Left ventricle myocardium superior (tissue), 1 donor: ENCODE measurements around the gene MAPK1. TPM values are rescaled to one million over a fixed set of nuclear protein-coding genes. Genes with fewer than 3 reads are reported as not detected.
A peak's percentile ranks its signal among the peaks of the same experiment; 100 is the strongest.
"Not testable (repeated sequence)": the region's sequence is repeated elsewhere in the genome, so short reads cannot be mapped to it uniquely, and the experiment has no call there.

Experiments
- ATAC-seq: fragments of 200-7000 bp; cut with Tn5 transposase; one replicate; pipeline ENCODE4 v1.9.1; 2020; ENCODE audit warnings: mild to moderate bottlenecking, moderate library complexity
- DNase-seq: peaks from one replicate; pipeline ENCODE4 v3.0.0-alpha.2; 2020
- intact Hi-C: fragments of 100-400 bp; cut with micrococcal nuclease; formaldehyde crosslinking; loops from one replicate; pipeline ENCODE4 v1.11.0; 2022
- total RNA-seq: library from RNA; stranded (reverse); fragmentation: NEBNext Ultra II Directional; extraction: Animal tissue kit (Norgen Biotek cat#: 25700); gene quantifications from one replicate; pipeline ENCODE4 v1.2.1, GENCODE V29; 2021
- donor health status: DM: no; HTN: yes; CAD: no; lungs with severe emphysema.

MAPK1 gene
- total RNA-seq, 1 donor from 2014 or later = 80.5 TPM

DNA sequence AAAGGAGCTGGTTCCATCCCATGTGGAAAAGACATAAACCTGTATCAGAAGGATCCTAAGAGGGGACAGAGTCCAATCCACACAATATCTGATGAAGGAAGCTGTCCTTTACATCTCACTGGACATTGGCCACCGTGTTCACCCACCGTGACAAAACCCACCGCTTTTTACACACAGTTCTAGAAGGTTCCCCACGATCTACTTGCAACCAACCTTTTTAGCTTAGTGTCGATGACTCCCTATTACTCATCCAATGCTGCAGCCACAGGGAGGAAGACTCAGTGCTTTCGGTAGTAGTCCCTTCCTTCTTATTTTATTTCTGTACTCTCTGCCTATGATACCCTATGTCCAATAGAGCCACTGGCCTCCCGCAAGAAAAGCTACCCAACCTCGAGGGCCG lies 65.4 kb downstream of the MAPK1 start:
- ATAC-seq = no peak
- no peak for DNase-seq
- intact Hi-C loops = no loop called here

DNA sequence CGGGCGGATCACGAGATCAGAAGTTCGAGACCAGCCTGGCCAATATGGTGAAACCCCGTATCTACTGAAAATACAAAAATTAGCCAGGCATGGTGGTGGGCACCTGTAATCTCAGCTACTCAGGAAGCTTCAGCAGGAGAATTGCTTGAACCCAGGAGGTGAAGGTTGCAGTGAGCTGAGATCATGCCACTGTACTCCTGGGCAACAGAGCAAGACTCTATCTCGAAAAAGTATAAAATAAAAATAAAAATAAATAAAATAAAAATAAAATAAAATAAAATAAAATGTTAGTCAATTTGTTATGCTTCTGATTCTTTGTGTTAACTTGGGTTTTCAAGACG lies 66.2 kb downstream of the MAPK1 start:
- ATAC-seq, intact Hi-C loops, DNase-seq: not testable (repeated sequence)

- DNase-seq (no peak), ATAC-seq (no peak)
- intact Hi-C loops = no loop called here
Observed at GRCh38 chr22:21800552-21801303, 66.7 kb downstream of the MAPK1 start.

GRCh38 chr22:21797444-21798221 lies 69.8 kb downstream of the MAPK1 start:
- no peak for DNase-seq
- intact Hi-C loops = loop anchor here (10.0 kb wide), 1 partner anchor 57 kb away; no protein-coding TSS in a partner anchor
- ATAC-seq = peak; percentile 62

GRCh38 chr22:21796863-21797262 lies 70.6 kb downstream of the MAPK1 start:
- intact Hi-C loops = loop anchor here (10.0 kb wide), 1 partner anchor 58 kb away; no protein-coding TSS in a partner anchor
- DNase-seq = no peak
- peak; percentile 79 for ATAC-seq

DNA sequence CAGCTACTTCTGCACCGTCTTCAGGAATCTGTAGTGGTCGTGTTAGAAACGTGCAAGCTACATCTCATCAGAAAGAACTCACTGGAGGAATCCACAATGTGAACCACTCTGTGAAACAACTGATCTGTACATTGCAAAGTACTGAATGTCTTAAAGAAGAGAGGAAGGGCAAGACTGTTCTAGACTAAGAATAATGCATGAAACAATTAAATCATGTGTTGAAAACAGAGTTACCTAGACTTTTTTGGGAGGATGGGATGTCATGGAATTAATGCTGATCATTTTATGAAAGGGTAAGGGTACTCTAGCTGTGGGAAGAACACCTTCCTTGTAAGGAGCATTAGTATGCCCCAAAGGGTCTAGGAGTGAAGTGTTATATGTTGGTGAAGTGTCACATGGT lies 71.2 kb downstream of the MAPK1 start:
- intact Hi-C loops = loop anchor here (10.0 kb wide), 1 partner anchor 59 kb away; no protein-coding TSS in a partner anchor
- ATAC-seq (no peak), DNase-seq (no peak)

DNA sequence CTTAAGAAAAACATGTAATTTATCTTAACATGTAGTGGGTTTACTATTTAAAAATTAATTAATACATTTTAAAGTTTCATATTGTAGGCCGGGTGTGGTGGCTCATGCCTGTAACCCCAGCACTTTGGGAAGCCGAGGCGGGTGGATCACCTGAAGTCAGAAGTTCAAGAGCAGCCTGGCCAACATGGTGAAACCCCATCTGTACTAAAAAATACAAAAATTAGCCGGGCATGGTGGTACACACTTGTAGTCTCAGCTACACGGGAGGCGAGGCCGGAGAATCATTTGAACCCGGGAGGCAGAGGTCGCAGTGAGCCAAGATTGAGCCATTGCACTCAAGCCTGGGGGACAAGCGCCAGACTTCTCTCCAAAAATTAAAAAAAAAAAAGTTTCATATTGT lies 73.7 kb downstream of the MAPK1 start:
- DNase-seq, ATAC-seq: not testable (repeated sequence)
- intact Hi-C loops = loop anchor here (10.0 kb wide), 1 partner anchor 61 kb away; no protein-coding TSS in a partner anchor

- intact Hi-C loops = loop anchor here (10.0 kb wide), 1 partner anchor 63 kb away; no protein-coding TSS in a partner anchor
- DNase-seq (no peak), ATAC-seq (no peak)
Observed at GRCh38 chr22:21791635-21792625, 75.5 kb downstream of the MAPK1 start.

DNA sequence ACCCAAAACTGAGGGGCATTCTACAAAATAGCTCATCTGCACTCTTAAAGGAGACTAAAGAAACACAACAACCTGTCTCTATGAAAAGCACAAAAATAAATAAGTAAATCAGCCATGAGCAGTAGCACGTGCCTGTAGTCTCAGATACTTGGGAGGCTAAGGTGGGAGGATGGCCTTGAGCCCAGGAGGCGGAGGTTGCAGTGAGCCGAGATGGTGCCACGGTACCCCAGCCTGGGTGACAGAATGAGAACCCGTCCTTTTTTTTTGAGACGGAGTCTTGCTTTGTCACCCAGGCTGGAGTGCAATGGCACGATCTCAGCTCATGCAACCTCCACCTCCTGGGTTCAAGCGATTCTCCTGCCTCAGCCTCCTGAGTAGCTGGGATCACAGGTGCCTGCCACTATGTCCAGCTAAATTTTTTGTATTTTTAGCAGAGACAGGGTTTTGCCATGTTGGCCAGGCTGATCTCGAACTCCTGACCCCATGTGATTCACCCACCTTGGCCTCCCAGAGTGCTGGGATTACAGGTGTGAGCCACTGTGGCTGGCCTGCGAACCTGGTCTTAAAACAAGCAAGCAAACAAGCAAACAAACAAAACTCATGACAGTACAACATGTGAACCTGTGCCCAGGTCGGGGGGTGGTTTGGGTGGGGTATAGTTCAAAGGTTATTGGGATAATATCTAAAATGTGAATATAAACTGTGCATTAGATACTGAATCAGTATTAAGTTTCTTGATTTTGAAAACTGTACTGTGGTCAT lies 76.4 kb downstream of the MAPK1 start:
- intact Hi-C loops = loop anchor here (10.0 kb wide), 1 partner anchor 64 kb away; no protein-coding TSS in a partner anchor
- not testable (repeated sequence) for ATAC-seq, DNase-seq

DNA sequence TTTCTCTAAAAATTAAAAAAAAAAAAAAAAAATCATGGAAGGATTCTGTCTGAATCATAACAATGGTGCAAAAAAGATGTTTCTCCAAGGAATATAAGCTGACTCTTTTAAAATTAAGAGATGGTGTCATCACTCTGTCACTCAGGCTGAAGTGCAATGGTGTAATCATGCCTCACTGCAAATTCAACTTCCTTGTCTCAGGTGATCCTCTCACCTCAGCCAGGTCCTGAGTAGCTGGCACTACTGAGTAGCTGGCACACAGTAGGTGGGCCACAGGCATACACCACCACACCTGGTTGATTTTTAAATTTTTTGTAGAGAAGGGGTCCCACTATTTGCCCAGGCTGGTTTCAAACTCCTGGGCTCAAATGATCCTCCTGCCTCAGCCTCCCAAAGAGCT lies 77.1 kb downstream of the MAPK1 start:
- intact Hi-C loops = loop anchor here (10.0 kb wide), 1 partner anchor 64 kb away; no protein-coding TSS in a partner anchor
- ATAC-seq (no peak), DNase-seq (no peak)

- DNase-seq, intact Hi-C loops, ATAC-seq: not testable (repeated sequence)
Observed at GRCh38 chr22:21787565-21787964, 79.9 kb downstream of the MAPK1 start.

- DNase-seq (no peak), ATAC-seq (no peak)
- intact Hi-C loops = no loop called here
Observed at GRCh38 chr22:21780259-21780658, 87.2 kb downstream of the MAPK1 start.

GRCh38 chr22:21779444-21779843 lies 88.0 kb downstream of the MAPK1 start:
- ATAC-seq (no peak), DNase-seq (no peak)
- intact Hi-C loops = no loop called here

DNA sequence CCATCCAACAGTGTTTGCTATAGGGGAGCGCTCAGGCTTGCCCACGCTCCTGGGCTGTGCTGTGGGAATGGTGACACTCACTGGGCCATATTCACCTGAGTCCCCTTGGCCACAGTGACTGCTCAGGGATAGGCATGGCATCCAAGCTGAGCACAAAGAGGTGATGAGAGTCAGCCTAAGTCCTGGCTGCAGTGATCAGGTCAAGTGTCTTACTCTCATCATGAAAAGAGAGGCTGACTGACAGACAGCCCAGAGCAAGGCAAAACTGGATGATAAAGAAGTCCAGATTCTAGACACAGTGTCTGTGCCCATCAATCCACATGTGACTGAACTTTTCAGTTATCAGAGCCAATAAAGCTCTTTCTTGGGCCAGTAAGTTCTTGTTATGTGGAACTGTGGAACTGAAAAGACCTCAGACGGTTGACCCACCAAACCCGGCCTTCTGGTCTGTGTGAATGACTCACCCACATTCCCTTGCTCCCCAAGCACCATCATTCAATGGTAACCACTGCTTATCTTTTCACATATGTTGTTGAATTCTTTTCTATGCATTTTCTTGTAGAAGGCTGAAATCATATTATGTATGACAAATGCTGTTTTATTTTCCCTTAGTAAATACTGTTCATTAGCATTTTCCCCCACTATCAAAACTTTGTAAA lies 88.6 kb downstream of the MAPK1 start:
- intact Hi-C loops = no loop called here
- ATAC-seq (peak; percentile 15), DNase-seq (no peak)

DNA sequence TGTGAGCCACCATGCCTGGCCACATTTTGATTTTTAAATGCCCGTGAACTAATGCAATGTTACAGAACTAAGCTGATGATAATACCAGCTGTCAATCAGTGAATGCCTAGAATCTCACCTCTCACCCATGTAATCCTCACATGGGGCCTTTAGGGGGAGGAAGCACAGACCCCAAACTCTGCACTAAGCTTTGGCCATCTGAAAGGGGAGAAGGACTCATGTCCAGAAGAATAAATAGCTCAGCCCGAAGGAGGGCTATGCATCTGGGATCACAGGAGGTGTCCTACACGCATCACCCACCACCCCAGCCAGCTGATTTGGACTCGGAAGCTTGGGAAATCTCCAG lies 95.8 kb downstream of the MAPK1 start:
- no peak for ATAC-seq
- intact Hi-C loops = no loop called here
- DNase-seq = no peak

DNA sequence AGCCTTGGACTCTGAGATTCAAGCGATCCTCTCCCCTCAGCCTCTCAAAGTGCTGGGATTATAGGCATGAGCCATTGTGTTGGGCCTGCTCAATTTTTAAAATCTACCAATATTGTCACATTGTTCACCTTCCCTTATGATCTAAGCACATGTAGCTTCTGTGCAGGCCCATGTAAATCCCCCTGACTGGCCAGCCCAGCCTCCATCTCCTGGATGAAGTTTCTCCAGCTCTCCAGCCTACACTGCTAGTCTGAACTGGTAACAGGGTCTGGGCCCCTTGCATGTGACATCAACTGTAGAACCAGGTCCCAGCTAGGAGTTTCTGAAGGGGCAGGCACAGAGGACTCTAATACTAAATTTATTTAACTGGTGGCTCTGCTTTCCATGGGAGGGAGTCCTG lies 99.0 kb downstream of the MAPK1 start:
- DNase-seq (no peak), ATAC-seq (no peak)
- intact Hi-C loops = no loop called here

DNA sequence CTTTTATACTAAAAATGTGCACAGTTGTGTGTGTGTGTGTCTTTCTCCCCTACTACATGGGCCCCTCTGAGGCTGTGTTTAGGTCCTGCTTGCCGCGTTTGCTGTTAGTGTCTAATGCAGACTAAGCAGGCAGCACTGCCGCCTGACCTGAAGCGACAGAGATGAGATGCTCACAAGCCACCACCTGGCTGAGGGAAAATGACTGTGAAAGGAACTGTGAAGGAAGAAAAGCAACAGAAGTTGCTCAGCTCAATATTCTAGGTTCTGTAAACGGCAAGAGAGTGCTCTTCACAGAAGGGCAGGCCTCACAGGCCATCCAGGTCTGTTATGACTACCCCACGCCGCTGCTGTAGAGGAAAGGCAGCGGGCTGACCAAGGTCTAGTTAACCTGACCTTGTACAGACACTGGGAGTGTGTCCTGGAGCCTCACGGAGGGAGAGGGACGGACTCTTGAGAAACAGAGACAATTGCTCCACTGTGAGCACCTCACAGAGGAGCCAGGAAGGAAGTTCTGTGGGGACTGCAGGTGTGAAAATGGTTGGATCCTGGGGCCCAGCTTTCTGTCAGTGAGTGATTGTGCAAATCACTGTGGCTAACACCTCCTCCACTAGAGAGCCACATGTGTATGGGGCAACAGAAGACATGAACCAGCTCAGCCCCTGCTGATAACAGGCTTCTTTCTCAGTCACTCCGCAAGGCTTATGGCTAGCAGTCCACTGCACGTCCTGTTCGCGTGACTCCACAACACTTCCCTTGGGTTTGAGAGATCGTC lies 100.6 kb downstream of the MAPK1 start:
- ATAC-seq = peak; percentile 38
- intact Hi-C loops = no loop called here
- DNase-seq = no peak
